ENCODE results near the gene EYS. TPM values are rescaled to one million over a fixed set of nuclear protein-coding genes. Genes with fewer than 3 reads are reported as not detected.

The EYS gene
- total and polyA plus RNA-seq, 2 of the 13 experiments (the other 11 are each of a cell fraction or from before 2014, with no cell fraction given), result 0.04 to 0.07 TPM

- ChIA-PET CTCF (ENCODE audit: low intra/inter-chr PET ratio, low total read pairs) (no interaction called here), POLR2A (no interaction called here)
- no peak overlapping the region for H2AFZ ChIP-seq (ENCODE audit: low read length)
- no peak overlapping the region for H3K9ac ChIP-seq (ENCODE audit: insufficient read depth, low read depth, low read length)
- no peaks in the 10 kb centered on the region for H3K9me3 ChIP-seq (ENCODE audit: low read length)
- TF ChIP-seq, protein P1, sequence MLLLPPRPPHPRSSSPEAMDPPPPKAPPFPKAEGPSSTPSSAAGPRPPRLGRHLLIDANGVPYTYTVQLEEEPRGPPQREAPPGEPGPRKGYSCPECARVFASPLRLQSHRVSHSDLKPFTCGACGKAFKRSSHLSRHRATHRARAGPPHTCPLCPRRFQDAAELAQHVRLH (CRISPR knock-in tag; IDR thresholded peaks at IDR 0.05; ENCODE audit: borderline replicate concordance, low read depth), result no peak
- TF ChIP-seq PHB2 (IDR thresholded peaks at IDR 0.05; ENCODE audit: partially characterized antibody), result no peak
- no peak for TF ChIP-seq SIN3A (IDR thresholded peaks at IDR 0.05; ENCODE audit: borderline replicate concordance, low read depth, low read length)
- TF ChIP-seq, protein P2, sequence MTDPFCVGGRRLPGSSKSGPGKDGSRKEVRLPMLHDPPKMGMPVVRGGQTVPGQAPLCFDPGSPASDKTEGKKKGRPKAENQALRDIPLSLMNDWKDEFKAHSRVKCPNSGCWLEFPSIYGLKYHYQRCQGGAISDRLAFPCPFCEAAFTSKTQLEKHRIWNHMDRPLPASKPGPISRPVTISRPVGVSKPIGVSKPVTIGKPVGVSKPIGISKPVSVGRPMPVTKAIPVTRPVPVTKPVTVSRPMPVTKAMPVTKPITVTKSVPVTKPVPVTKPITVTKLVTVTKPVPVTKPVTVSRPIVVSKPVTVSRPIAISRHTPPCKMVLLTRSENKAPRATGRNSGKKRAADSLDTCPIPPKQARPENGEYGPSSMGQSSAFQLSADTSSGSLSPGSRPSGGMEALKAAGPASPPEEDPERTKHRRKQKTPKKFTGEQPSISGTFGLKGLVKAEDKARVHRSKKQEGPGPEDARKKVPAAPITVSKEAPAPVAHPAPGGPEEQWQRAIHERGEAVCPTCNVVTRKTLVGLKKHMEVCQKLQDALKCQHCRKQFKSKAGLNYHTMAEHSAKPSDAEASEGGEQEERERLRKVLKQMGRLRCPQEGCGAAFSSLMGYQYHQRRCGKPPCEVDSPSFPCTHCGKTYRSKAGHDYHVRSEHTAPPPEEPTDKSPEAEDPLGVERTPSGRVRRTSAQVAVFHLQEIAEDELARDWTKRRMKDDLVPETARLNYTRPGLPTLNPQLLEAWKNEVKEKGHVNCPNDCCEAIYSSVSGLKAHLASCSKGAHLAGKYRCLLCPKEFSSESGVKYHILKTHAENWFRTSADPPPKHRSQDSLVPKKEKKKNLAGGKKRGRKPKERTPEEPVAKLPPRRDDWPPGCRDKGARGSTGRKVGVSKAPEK (CRISPR knock-in tag; IDR thresholded peaks at IDR 0.05; ENCODE audit: borderline replicate concordance), result no peak
- no peak for TF ChIP-seq ZNF235 (CRISPR knock-in tag; IDR thresholded peaks at IDR 0.05; ENCODE audit: borderline replicate concordance)
- no peaks in the 10 kb centered on the region for H4K20me1 ChIP-seq (ENCODE audit: insufficient read depth, low read length)
- in situ Hi-C loops (cut with HindIII; ENCODE audit: extremely low pct_ligation_motif_present, low pct_unique_long_range_greater_than_20kb) (no loop called here), intact Hi-C loops (cut with micrococcal nuclease; ENCODE audit: unreplicated experiment) (no loop called here)
- H3K4me2 ChIP-seq (ENCODE audit: low read depth, low read length), result no peak overlapping the region
- 1% methylated on average over 2 of the region's 2 CpGs for WGBS (ENCODE audit: low lambda C conversion rate)
- H3K36me3 ChIP-seq (replicated peaks in 1 of 2; ENCODE audit: control insufficient read depth in 1 of 2, insufficient read depth in 2 of 2, low read length in 2 of 2), result no peaks in the 10 kb centered on the region
- DNase-seq (ENCODE audit: low spot score) (no peak), FAIRE-seq (no peak), ATAC-seq (no peak)
- no peak overlapping the region for H3K4me3 ChIP-seq (replicated peaks in 1 of 3; ENCODE audit: insufficient read depth in 1 of 3, low read depth in 2 of 3, low read length in 3 of 3)
- no peaks in the 10 kb centered on the region for H3K4me1 ChIP-seq (ENCODE audit: insufficient read depth, low read length)
- no peaks in the 10 kb centered on the region for H3K27me3 ChIP-seq (ENCODE audit: control insufficient read depth in 1 of 2, insufficient read depth in 2 of 2, low read length in 2 of 2)
- BruUV-seq (replicated peaks), result no TSS peak
- no peak overlapping the region for H3K27ac ChIP-seq (ENCODE audit: extremely low read length, insufficient read depth, low read length)
- H3K79me2 ChIP-seq (ENCODE audit: insufficient read depth, low read length), result no peaks in the 10 kb centered on the region
These were observed 1489.1 kb downstream of the EYS start for GRCh38 chr6:64217721-64218620.

All from HepG2 (cell line).